WTC11 (cell line): ENCODE measurements around the gene ALPI.

ENCODE experiments used
- ATF1 ChIP-seq: sonication (generic); formaldehyde crosslinking; IDR thresholded peaks from 2 replicates; pipeline ENCODE4 v1.8.1; 2023; ENCODE audit warnings: mild to moderate bottlenecking, moderate library complexity, missing genetic modification reagents
- ATF3 ChIP-seq: sonication (generic); formaldehyde crosslinking; conservative IDR thresholded peaks from 2 replicates; pipeline ENCODE4 v1.8.1; 2022; ENCODE audit warnings: mild to moderate bottlenecking, missing genetic modification reagents
- CTCF ChIP-seq: fragments of 200-600 bp; IDR thresholded peaks from 2 replicates; pipeline ENCODE4 v1.8.0; 2022; ENCODE audit warnings: antibody characterized with exemption
- E2F5 ChIP-seq: sonication (generic); formaldehyde crosslinking; IDR thresholded peaks from 2 replicates; pipeline ENCODE4 v1.8.1; 2022; ENCODE audit warnings: mild to moderate bottlenecking, moderate library complexity, missing genetic modification reagents
- ESRRA ChIP-seq: sonication (generic); formaldehyde crosslinking; IDR thresholded peaks from 2 replicates; pipeline ENCODE4 v1.8.1; 2022; ENCODE audit warnings: mild to moderate bottlenecking, missing genetic modification reagents, borderline replicate concordance
- FOXK1 ChIP-seq: sonication (generic); formaldehyde crosslinking; IDR thresholded peaks from 2 replicates; pipeline ENCODE4 v1.8.0; 2022; ENCODE audit warnings: mild to moderate bottlenecking, moderate library complexity, missing genetic modification reagents
- JUN ChIP-seq: sonication (generic); formaldehyde crosslinking; IDR thresholded peaks from 2 replicates; pipeline ENCODE4 v1.8.0; 2023; ENCODE audit warnings: mild to moderate bottlenecking, missing genetic modification reagents
- KAT7 ChIP-seq: sonication (generic); formaldehyde crosslinking; IDR thresholded peaks from 2 replicates; pipeline ENCODE4 v1.8.1; 2023; ENCODE audit warnings: missing genetic modification reagents, mild to moderate bottlenecking, borderline replicate concordance
- MAX ChIP-seq: sonication (generic); formaldehyde crosslinking; IDR thresholded peaks from 2 replicates; pipeline ENCODE4 v1.8.0; 2022; ENCODE audit warnings: mild to moderate bottlenecking, missing genetic modification reagents
- PRDM15 ChIP-seq: sonication (generic); formaldehyde crosslinking; IDR thresholded peaks from 2 replicates; pipeline ENCODE4 v1.8.0; 2022; ENCODE audit warnings: missing genetic modification reagents
- SMAD4 ChIP-seq: sonication (generic); formaldehyde crosslinking; IDR thresholded peaks from 2 replicates; pipeline ENCODE4 v1.8.0; 2022; ENCODE audit warnings: mild to moderate bottlenecking, missing genetic modification reagents
- SP1 ChIP-seq: sonication (generic); formaldehyde crosslinking; conservative IDR thresholded peaks from 2 replicates; pipeline ENCODE4 v1.8.1; 2022; ENCODE audit warnings: missing genetic modification reagents
- TP53 ChIP-seq: sonication (generic); formaldehyde crosslinking; IDR thresholded peaks from 2 replicates; pipeline ENCODE4 v1.8.1; 2023; ENCODE audit warnings: mild to moderate bottlenecking, missing genetic modification reagents
- ZNF232 ChIP-seq: sonication (generic); formaldehyde crosslinking; IDR thresholded peaks from 2 replicates; pipeline ENCODE4 v1.8.0; 2022; ENCODE audit warnings: mild to moderate bottlenecking, missing genetic modification reagents

- TF ChIP-seq E2F5 (CRISPR knock-in tag) (no peak), CTCF (no peak), MAX (CRISPR knock-in tag) (no peak), JUN (CRISPR knock-in tag) (no peak), SP1 (CRISPR knock-in tag) (no peak), ATF3 (CRISPR knock-in tag) (no peak), ATF1 (no peak), TP53 (CRISPR knock-in tag) (no peak), KAT7 (CRISPR knock-in tag) (no peak), ZNF232 (no peak), ESRRA (CRISPR knock-in tag) (no peak), FOXK1 (CRISPR knock-in tag) (no peak), PRDM15 (CRISPR knock-in tag) (no peak), SMAD4 (CRISPR knock-in tag) (no peak)
Observed at GRCh38 chr2:232410238-232410900, 45.6 kb upstream of the ALPI start.
